DND-41 (cell line): Measurements from ENCODE around the gene TSPAN8.

Experiments used
- ATAC-seq: fragments of 200-7000 bp; cut with Tn5 transposase; 3 replicates; pipeline ENCODE4 v1.9.1; 2021; ENCODE audit warnings: low read depth; ENCODE audit not compliant: insufficient read depth
- DNase-seq: peaks from one replicate; pipeline ENCODE4 v3.0.0-alpha.2; 2020
- H2AFZ ChIP-seq: 2 replicates; pipeline ENCODE4 v1.6.0; 2012; ENCODE audit warnings: low read depth, low read length
- H3K27ac ChIP-seq: 2 replicates; pipeline ENCODE4 v1.5.1; 2012; ENCODE audit warnings: low read length, inconsistent platforms
- H3K27me3 ChIP-seq: fragments of 200-600 bp; sonication (generic); 2 replicates; pipeline ENCODE4 v1.6.0; 2012; ENCODE audit warnings: low read length, mild to moderate bottlenecking, inconsistent platforms; ENCODE audit not compliant: insufficient read depth, poor library complexity
- H3K36me3 ChIP-seq: 2 replicates; pipeline ENCODE4 v1.5.1; 2012; ENCODE audit warnings: low read length, inconsistent platforms; ENCODE audit not compliant: insufficient read depth
- H3K4me1 ChIP-seq: 2 replicates; pipeline ENCODE4 v1.5.1; 2012; ENCODE audit warnings: mild to moderate bottlenecking, low read length; ENCODE audit not compliant: insufficient read depth
- H3K4me2 ChIP-seq: 2 replicates; pipeline ENCODE4 v1.6.0; 2012; ENCODE audit warnings: mild to moderate bottlenecking, moderate library complexity, low read length, inconsistent platforms; ENCODE audit not compliant: insufficient read depth
- H3K4me3 ChIP-seq, 2 experiments: fragments of 200-600 bp in 1 of 2; shearing (Covaris generic) in 1 of 2; 2 replicates each; pipeline ENCODE4 v1.5.1; 2012 to 2016; ENCODE audit warnings: inconsistent platforms in 2 of 2, low read length in 2 of 2, mild to moderate bottlenecking in 2 of 2, low read depth in 1 of 2, moderate library complexity in 1 of 2
- H3K79me2 ChIP-seq: 2 replicates; pipeline ENCODE4 v1.6.0; 2012; ENCODE audit warnings: low read length, inconsistent platforms; ENCODE audit not compliant: insufficient read depth
- H3K9ac ChIP-seq: 2 replicates; pipeline ENCODE4 v1.6.0; 2012; ENCODE audit warnings: low read depth, mild to moderate bottlenecking, inconsistent platforms, low read length, moderate library complexity
- H3K9me3 ChIP-seq: 2 replicates; pipeline ENCODE4 v1.5.1; 2012; ENCODE audit warnings: low read length, moderate library complexity, mild to moderate bottlenecking, inconsistent platforms; ENCODE audit not compliant: insufficient read depth, severe bottlenecking
- H4K20me1 ChIP-seq: 2 replicates; pipeline ENCODE4 v1.6.0; 2012; ENCODE audit warnings: low read length; ENCODE audit not compliant: insufficient read depth
- EZH2 ChIP-seq: IDR thresholded peaks from 3 replicates; pipeline ENCODE4 v1.6.1; 2012; ENCODE audit warnings: borderline replicate concordance, low read depth, mild to moderate bottlenecking, moderate library complexity, low read length, inconsistent platforms; ENCODE audit not compliant: severe bottlenecking
- TF ChIP-seq, protein P1 (sequence below): IDR thresholded peaks from 2 replicates; pipeline ENCODE4 v1.5.1; 2012; ENCODE audit warnings: borderline replicate concordance, low read length, moderate library complexity, mild to moderate bottlenecking; ENCODE audit not compliant: poor library complexity, severe bottlenecking; ENCODE audit errors: extremely low read depth

TSPAN8 gene

DNA sequence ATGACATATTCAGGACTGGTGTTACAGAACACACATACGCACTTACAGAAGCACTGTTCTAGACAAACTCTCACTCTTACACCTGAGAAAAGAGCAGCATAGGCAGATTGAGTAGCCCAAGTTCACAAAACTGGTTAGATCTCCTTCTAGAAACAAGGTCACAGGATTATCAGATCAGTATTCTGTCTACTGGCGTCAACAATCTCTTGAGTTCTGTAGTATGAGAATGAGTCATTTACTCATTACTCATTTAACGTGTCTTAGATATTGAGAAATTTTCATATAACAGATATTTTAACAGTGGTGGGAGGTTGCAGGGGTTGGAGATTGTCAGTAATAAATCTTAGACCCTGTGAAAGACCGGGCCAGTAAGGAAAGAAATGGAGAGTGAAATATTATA is 2.8 kb upstream of the TSPAN8 start:
- H3K27ac ChIP-seq, result no peak overlapping the region
- no peak overlapping the region for H3K4me3 ChIP-seq
- H3K27me3 ChIP-seq, result no peaks in the 10 kb centered on the region
- H4K20me1 ChIP-seq, result no peaks in the 10 kb centered on the region
- no peaks in the 10 kb centered on the region for H3K79me2 ChIP-seq
- H3K9me3 ChIP-seq, result no peaks in the 10 kb centered on the region
- no peak for ATAC-seq
- TF ChIP-seq EZH2, result no peak
- TF ChIP-seq, protein P1, sequence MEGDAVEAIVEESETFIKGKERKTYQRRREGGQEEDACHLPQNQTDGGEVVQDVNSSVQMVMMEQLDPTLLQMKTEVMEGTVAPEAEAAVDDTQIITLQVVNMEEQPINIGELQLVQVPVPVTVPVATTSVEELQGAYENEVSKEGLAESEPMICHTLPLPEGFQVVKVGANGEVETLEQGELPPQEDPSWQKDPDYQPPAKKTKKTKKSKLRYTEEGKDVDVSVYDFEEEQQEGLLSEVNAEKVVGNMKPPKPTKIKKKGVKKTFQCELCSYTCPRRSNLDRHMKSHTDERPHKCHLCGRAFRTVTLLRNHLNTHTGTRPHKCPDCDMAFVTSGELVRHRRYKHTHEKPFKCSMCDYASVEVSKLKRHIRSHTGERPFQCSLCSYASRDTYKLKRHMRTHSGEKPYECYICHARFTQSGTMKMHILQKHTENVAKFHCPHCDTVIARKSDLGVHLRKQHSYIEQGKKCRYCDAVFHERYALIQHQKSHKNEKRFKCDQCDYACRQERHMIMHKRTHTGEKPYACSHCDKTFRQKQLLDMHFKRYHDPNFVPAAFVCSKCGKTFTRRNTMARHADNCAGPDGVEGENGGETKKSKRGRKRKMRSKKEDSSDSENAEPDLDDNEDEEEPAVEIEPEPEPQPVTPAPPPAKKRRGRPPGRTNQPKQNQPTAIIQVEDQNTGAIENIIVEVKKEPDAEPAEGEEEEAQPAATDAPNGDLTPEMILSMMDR, result no peak
- H3K4me2 ChIP-seq, result no peak overlapping the region
- H3K36me3 ChIP-seq, result no peaks in the 10 kb centered on the region
- DNase-seq, result no peak
- no peaks in the 10 kb centered on the region for H3K4me1 ChIP-seq
- H2AFZ ChIP-seq, result no peak overlapping the region
- H3K9ac ChIP-seq, result no peak overlapping the region

DNA sequence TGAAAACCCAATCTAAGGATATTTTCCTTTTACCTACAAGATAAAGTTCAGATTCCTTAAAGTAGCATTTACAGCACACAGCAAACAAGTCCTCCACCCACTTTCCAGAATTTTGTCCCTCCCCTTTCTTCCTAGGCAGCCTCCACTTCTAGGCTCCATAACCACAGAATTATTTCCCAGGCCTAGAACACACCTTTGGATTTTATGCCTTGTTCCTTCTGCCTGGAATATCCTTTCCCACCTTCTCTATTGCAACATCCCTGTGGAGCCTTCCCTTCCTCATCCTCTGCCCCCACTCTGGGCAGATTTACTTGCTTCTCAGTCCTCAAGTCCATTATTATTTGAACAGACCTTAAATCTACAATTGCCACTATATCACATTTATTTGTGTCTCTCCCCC is 2.1 kb upstream of the TSPAN8 start:
- Histone ChIP-seq H3K4me2 (no peak overlapping the region), H3K27me3 (no peaks in the 10 kb centered on the region), H3K27ac (no peak overlapping the region), H3K4me3 (no peak overlapping the region), H3K36me3 (no peaks in the 10 kb centered on the region), H2AFZ (no peak overlapping the region), H4K20me1 (no peaks in the 10 kb centered on the region), H3K4me1 (no peaks in the 10 kb centered on the region), H3K9ac (no peak overlapping the region), H3K79me2 (no peaks in the 10 kb centered on the region), H3K9me3 (no peaks in the 10 kb centered on the region)
- no peak for DNase-seq
- ATAC-seq, result no peak
- no peak for TF ChIP-seq EZH2
- TF ChIP-seq, protein P1, result no peak

DNA sequence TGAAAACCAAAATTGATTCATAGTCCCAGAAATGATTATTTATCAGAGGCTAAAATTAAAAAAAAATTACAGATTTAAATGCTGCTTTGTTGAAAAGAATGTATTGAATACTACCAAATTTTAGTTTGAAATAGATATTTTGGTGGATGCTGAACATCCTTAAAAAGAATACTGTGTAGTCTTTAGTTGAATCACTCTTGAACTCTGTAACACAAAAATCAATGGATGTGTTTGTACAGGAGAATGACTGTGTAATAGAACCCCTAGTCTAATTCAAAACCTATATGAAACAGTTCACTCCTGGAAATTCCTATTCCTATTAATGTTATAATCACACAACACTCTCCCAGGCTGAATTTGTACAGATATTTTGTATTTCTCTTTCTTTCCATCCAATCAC is 1.5 kb upstream of the TSPAN8 start:
- Histone ChIP-seq H3K4me2 (no peak overlapping the region), H3K27me3 (no peaks in the 10 kb centered on the region), H3K79me2 (no peaks in the 10 kb centered on the region), H3K36me3 (no peaks in the 10 kb centered on the region), H3K27ac (no peak overlapping the region), H2AFZ (no peak overlapping the region), H3K9ac (no peak overlapping the region), H3K4me1 (no peaks in the 10 kb centered on the region), H4K20me1 (no peaks in the 10 kb centered on the region), H3K4me3 (no peak overlapping the region), H3K9me3 (no peaks in the 10 kb centered on the region)
- DNase-seq (no peak), ATAC-seq (no peak)
- no peak for TF ChIP-seq EZH2
- TF ChIP-seq, protein P1, result no peak

DNA sequence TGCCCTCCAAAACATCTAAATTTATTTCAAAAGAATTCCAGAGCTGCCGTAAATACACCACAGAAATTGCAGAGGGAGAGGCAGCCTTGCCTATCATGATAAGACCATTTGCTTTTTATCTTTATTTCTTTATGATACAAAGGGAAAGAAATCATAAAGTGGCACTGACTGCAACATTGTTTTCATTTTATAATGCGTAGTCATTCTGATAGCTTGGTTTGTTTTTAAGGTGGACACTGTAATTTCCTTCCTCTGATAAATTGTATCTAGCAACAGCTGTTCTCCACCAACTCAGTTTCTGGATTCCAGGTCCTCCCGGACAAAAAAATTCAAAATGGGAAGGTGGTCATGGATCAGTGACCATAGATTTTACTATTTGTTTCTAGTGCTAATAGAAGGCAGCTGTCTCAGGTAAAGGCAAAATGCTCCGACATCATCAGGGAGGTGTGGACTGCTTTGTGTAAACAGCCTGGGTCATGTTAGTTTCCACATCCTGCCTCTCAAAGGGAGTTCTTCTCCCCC is 623 bp upstream of the TSPAN8 start:
- TF ChIP-seq, protein P1, result no peak
- TF ChIP-seq EZH2, result no peak
- H3K9ac ChIP-seq, result no peak overlapping the region

More for the DNA sequence above, 623 bp upstream of the TSPAN8 start:
- Histone ChIP-seq H3K79me2 (no peaks in the 10 kb centered on the region), H2AFZ (no peak overlapping the region), H3K4me2 (no peak overlapping the region), H3K4me3 (no peak overlapping the region), H3K27me3 (no peaks in the 10 kb centered on the region), H3K36me3 (no peaks in the 10 kb centered on the region), H4K20me1 (no peaks in the 10 kb centered on the region), H3K9me3 (no peaks in the 10 kb centered on the region), H3K4me1 (no peaks in the 10 kb centered on the region), H3K27ac (no peak overlapping the region)
- DNase-seq (no peak), ATAC-seq (no peak)
